HUES48 (cell line): ENCODE measurements around the gene LTC4S.
"Not testable (repeated sequence)": the region's sequence is repeated elsewhere in the genome, so short reads cannot be mapped to it uniquely, and the experiment has no call there.

Experiments
- H3K27ac ChIP-seq: one replicate; pipeline ENCODE4 v1.7.0; 2013; ENCODE audit warnings: low read depth, low read length, inconsistent platforms
- H3K27me3 ChIP-seq: 2 replicates; pipeline ENCODE4 v1.6.1; 2013; ENCODE audit warnings: mild to moderate bottlenecking, low read length; ENCODE audit not compliant: control insufficient read depth, insufficient read depth
- H3K36me3 ChIP-seq: 2 replicates; pipeline ENCODE4 v1.6.1; 2013; ENCODE audit warnings: low read length; ENCODE audit not compliant: control insufficient read depth, insufficient read depth
- H3K4me1 ChIP-seq: 2 replicates; pipeline ENCODE4 v1.6.1; 2013; ENCODE audit warnings: mild to moderate bottlenecking, low read length; ENCODE audit not compliant: control insufficient read depth, insufficient read depth
- H3K4me3 ChIP-seq: 2 replicates; pipeline ENCODE4 v1.5.1; 2013; ENCODE audit warnings: mild to moderate bottlenecking, low read depth, low read length
- H3K9ac ChIP-seq: 2 replicates; pipeline ENCODE4 v1.6.1; 2013; ENCODE audit warnings: mild to moderate bottlenecking, low read depth, low read length, moderate library complexity
- H3K9me3 ChIP-seq: 2 replicates; pipeline ENCODE4 v1.6.1; 2013; ENCODE audit warnings: low read length; ENCODE audit not compliant: control insufficient read depth, insufficient read depth

The LTC4S gene

GRCh38 chr5:179783128-179783527 is 10.7 kb upstream of the LTC4S start:
- H3K4me3 ChIP-seq: no peak overlapping the region
- no peak overlapping the region for H3K9ac ChIP-seq
- H3K36me3 ChIP-seq: peaks cover 16% of the 10 kb centered on the region; the same call in 1 of the 2 replicates
- no peaks in the 10 kb centered on the region for H3K27me3 ChIP-seq
- H3K27ac ChIP-seq: no peak overlapping the region
- no peaks in the 10 kb centered on the region for H3K9me3 ChIP-seq
- H3K4me1 ChIP-seq: no peaks in the 10 kb centered on the region

DNA sequence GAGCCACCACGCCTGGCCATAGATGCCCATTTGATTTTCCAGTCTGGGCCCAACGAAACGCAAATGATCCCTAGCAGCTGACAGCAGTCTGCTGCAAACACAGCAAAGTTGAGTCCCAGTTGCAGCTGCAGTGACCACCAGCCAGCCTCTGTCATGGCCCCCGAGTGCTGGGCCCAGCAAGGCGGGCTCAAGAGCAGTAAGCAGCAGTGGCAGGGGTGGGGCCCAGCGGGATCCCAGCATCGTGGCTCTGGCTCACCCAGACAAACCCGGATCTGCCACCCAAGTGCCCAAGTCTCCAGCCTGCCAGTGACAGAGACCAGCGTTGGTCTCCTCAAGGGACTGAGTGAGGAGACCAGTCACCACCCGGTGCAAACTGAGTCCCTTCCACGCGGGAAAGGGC is 6.9 kb upstream of the LTC4S start:
- H3K4me1 ChIP-seq: no peaks in the 10 kb centered on the region

GRCh38 chr5:179788193-179788854 is 5.5 kb upstream of the LTC4S start:
- Histone ChIP-seq H3K9me3 (no peaks in the 10 kb centered on the region), H3K4me3 (no peak overlapping the region), H3K27me3 (no peaks in the 10 kb centered on the region), H3K4me1 (no peaks in the 10 kb centered on the region), H3K36me3 (no peaks in the 10 kb centered on the region), H3K27ac (no peak overlapping the region), H3K9ac (no peak overlapping the region)

More for the DNA sequence above, 6.9 kb upstream of the LTC4S start:
- Histone ChIP-seq H3K27me3 (no peaks in the 10 kb centered on the region), H3K4me3 (no peak overlapping the region), H3K36me3 (no peaks in the 10 kb centered on the region), H3K9me3 (no peaks in the 10 kb centered on the region), H3K9ac (no peak overlapping the region), H3K27ac (no peak overlapping the region)

DNA sequence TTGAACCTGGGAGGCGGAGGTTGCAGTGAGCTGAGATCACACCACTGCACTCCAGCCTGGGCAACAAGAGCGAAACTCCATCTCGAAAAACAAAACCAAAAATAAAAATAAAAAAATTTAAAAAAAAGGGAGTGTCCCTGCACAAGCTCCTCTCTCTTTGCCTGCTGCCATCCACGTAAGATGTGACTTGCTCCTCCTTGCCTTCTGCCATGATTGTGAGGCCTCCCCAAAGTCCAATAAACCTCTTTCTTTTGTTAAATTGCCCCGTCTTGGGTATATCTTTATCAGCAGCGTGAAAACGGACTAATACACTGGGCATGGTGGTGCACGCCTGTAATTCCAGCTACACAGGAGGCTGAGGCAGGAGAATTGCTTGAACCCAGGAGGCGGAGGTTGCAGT is 4.5 kb upstream of the LTC4S start:
- H3K9me3 ChIP-seq, H3K9ac ChIP-seq, H3K27me3 ChIP-seq, H3K36me3 ChIP-seq, H3K27ac ChIP-seq, H3K4me1 ChIP-seq, H3K4me3 ChIP-seq: not testable (repeated sequence)

DNA sequence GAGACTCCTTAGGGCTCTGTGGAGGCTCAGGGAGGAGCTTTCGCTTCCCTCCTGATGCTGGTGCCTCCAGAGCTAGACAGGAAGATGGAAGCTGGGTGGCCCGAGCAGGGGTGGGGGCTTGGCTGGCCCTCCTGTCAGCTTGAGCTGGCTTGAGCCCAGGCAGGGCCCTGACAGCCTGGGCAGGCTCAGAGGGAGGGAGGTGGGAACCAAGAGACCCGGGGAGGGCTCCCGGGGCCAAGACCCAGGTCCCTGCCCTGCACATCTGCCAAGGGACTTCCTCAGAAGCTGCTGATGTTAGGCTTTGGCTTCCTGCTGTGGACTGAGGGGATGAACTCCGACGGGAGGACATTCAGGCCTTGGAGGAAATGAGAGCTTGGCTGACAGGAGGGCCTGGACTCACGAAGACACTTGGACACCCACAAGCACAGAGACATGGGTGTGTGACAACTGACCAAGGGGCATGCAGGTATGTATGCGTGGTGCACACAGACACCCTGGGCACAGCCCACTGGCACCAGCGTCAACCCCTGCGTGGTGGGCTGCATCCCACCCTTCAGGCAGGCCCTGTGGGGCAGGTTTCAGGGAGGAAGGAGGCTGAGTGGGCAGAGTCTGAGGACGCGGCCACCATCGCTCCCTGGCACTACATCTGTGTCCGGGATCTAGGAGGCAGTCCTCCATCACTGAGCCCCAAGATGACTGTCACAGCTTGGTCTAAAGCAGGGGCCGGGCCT is 1.7 kb upstream of the LTC4S start:
- H3K4me1 ChIP-seq: peaks cover 9% of the 10 kb centered on the region; the same call in 1 of the 2 replicates
- H3K4me3 ChIP-seq: no peak overlapping the region
- no peaks in the 10 kb centered on the region for H3K36me3 ChIP-seq
- H3K9ac ChIP-seq: no peak overlapping the region
- no peak overlapping the region for H3K27ac ChIP-seq
- no peaks in the 10 kb centered on the region for H3K27me3 ChIP-seq
- no peaks in the 10 kb centered on the region for H3K9me3 ChIP-seq

DNA sequence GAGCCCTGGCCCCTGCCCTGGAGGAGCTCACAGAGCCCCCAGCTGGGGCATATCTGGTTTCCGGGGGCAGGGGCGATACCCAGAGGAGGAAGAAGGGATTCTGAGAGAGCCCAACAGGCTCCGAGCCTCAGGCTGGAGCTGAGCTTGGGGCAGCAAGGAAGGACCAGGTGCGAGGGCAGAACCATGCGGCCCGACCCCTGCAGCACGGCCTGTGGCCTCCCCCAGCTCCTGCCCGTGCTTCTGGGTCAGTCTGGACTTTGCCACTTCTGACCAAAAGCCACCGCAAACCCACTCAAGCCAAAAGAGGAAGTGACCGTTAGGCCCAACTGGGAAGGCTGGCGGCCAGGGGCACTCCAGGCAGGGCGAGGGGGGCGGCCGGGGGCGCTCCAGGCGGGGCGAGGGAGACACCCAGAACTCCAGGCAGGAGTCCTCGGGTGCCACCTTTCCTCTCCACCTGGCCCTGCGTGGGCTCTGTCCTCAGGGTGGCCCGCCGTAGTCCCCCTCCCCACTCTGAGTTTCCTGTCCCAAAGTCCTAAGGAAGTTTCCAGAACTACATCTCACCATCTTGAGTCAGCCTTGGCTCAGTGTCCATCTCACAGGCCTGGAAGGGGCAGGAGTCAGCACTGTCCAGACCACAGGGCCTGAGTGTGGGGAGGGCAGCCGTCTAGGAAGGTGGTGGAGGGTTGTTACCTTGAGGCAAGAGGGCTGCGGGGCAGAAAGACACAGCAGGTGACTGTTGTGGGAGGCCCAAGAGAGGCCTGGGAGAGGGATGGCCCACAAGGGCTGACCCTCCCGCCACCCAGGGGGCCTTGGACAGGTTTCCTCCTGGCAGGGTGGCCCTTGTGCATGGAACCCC is 946 bp upstream of the LTC4S start:
- H3K4me3 ChIP-seq: no peak overlapping the region
- peaks cover 9% of the 10 kb centered on the region; the same call in 1 of the 2 replicates for H3K4me1 ChIP-seq
- H3K9ac ChIP-seq: no peak overlapping the region
- H3K36me3 ChIP-seq: peaks cover 7% of the 10 kb centered on the region; the same call in 1 of the 2 replicates
- no peaks in the 10 kb centered on the region for H3K27me3 ChIP-seq
- H3K27ac ChIP-seq: no peak overlapping the region
- no peaks in the 10 kb centered on the region for H3K9me3 ChIP-seq

DNA sequence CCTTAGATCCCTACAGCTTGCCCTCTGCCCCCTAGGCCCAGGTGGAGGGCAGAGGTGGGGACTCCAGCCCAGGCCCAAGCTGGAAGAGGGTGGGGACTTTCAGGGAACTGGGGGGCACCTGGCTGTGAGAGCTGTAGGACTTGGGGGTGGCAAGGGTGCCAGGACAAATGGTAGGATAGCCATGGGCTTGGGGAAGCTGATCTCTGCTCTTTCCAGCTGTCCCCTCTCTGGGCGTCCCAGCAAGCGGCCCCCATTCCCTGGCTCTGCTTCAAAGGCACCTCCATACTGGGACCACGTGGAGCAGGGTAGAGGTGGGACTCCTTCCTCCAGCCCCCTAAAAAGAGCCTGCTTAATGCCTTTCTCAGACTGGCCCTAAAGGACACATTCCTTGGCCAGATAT is 385 bp downstream of the LTC4S start:
- Histone ChIP-seq H3K9me3 (no peaks in the 10 kb centered on the region), H3K4me1 (peaks cover 9% of the 10 kb centered on the region; the same call in 1 of the 2 replicates), H3K27ac (no peak overlapping the region), H3K36me3 (peaks cover 20% of the 10 kb centered on the region), H3K9ac (no peak overlapping the region), H3K27me3 (no peaks in the 10 kb centered on the region), H3K4me3 (no peak overlapping the region)

GRCh38 chr5:179794575-179794974 is 789 bp downstream of the LTC4S start:
- no peak overlapping the region for H3K9ac ChIP-seq
- H3K9me3 ChIP-seq: no peaks in the 10 kb centered on the region
- no peak overlapping the region; the same call in 1 of the 2 replicates for H3K4me3 ChIP-seq
- H3K36me3 ChIP-seq: peaks cover 24% of the 10 kb centered on the region
- no peaks in the 10 kb centered on the region for H3K27me3 ChIP-seq
- H3K4me1 ChIP-seq: peaks cover 9% of the 10 kb centered on the region; the same call in 1 of the 2 replicates
- no peak overlapping the region for H3K27ac ChIP-seq

- no peaks in the 10 kb centered on the region for H3K9me3 ChIP-seq
These were observed 1.5 kb downstream of the LTC4S start for GRCh38 chr5:179795049-179795862.

More at GRCh38 chr5:179795049-179795862, 1.5 kb downstream of the LTC4S start:
- Histone ChIP-seq H3K36me3 (peaks cover 31% of the 10 kb centered on the region), H3K9ac (peak overlapping the region; percentile 44; the same call in 1 of the 2 replicates), H3K4me1 (peaks cover 9% of the 10 kb centered on the region; the same call in 1 of the 2 replicates), H3K27me3 (no peaks in the 10 kb centered on the region), H3K4me3 (peak overlapping the region; percentile 78), H3K27ac (no peak overlapping the region)
